NCI-H1436 (cell line): Measurements from ENCODE around the gene GNAT1.

ENCODE experiments used
- DNase-seq: peaks from one replicate; lab custom pipeline; 2025; lab: John Stamatoyannopoulos, UW

Gene GNAT1

GRCh38 chr3:50163572-50164455 lies 27.6 kb upstream of the GNAT1 start:
- DNase-seq = no peak

GRCh38 chr3:50164481-50164880 lies 26.9 kb upstream of the GNAT1 start:
- DNase-seq = no peak

DNA sequence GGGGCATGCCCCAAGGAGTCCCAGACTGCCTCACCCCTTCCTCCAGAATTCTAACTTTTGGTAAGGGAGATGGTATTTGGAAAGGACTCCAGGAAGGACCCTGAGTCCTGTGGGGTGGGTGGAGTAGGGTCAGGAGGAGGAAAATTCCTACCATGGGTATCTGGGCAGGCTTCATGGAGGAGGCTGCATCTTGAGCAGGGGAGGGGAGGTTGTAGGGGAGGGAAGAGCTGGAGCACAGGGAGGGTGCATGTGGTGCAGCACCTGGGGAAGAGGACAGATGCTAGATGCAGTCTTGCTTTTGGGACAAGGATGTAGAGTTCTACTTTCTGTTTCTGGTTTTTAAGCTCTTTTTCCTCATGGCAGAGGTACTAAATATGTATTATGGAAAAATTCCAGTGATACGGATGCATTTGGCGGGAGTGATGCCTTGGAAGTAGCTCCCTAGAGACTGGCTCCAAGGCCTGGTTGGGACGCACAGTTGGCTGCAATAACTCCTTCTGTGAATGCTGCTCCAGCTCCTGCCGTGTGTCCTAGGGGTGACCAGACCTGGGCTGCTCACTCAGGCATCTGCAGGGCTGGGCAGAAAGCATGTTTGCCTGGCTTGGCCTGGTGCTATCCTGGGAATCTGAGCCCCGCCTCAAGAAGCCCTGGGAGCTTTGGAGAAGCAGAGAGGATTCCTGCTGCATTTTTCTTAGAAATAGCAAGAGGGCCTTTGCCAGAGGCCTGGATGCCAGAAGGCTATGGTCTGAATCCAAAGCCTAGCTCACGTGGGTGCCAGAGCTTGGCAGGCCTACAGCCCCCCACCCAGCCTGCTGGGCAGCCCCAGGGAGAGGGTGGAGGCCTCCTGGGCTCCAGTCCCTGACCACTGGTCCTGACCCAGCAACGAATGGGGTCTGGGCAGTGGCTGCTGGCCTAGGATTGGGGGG lies 26.2 kb upstream of the GNAT1 start:
- no peak for DNase-seq

DNA sequence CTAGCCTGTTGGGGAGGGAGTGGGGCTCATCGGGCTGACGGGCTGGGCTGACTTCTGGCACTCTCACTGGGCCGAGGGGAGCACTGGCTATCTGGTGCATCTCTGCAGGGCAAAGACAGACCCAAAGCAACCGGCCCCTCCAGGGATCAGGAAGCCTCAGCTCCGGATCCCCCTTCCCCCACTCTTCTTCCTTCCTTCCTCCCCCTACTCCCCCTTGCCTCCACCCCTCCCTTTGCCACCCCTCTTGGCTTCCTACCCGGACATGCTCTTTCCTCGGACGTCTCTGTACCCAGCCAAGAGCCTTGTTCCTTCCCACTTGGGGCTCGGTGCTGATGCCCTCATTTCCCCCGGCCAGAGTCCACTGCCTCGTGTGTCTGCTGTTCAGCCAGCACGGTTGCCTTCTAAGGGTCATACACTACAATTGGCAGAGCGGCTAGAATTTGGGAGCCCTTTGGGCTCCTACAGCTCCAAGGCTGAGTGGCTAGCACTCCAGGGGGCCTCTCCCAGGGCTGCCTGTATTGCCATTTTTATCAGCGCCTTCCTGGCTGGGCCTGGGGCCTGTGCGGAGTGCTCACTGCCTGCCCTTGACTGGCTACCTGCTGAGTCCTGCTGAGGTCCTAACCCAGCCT lies 25.4 kb upstream of the GNAT1 start:
- DNase-seq = no peak

- no peak for DNase-seq
These were observed 24.8 kb upstream of the GNAT1 start for GRCh38 chr3:50166620-50167019.

- no peak for DNase-seq
These were observed 24.2 kb upstream of the GNAT1 start for GRCh38 chr3:50167069-50167840.

DNA sequence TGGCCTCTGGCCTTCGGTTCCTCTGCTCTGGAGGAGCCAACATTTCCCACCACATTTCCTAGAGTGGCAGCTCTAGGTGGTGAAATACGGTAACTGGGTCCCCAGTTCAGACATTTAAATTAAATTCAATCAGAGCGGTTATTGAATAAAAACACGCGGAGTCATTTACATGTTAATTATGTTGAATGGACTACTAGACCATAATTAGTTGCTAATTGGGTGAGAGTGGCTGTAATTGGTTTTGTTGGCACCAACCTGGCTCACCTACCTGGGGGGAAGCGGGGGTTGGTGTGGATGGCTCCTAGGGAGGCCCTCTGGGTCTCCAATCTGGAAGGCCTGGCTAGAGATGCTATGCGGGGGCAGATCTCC lies 23.6 kb upstream of the GNAT1 start:
- DNase-seq = no peak

DNA sequence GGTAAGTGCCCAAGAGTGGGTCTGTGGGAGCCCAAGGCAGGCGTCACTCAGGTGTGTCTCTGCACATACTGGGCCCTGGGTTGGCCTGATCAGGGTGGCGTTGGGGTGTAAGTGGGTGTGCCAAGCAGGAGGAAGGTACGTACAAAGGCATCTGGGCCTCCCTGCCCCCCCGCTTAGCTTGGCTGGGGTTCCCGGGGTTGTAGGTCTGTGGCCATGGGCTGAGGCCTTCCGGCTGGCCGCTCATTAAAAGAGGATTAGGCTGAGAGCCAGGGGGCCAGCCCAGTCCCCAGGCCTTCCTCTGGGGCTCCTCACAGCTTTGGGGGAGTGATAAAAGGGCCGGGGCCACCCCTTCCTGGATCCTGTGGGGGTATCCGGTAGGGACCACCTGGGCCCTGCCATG lies 23.0 kb upstream of the GNAT1 start:
- no peak for DNase-seq

DNA sequence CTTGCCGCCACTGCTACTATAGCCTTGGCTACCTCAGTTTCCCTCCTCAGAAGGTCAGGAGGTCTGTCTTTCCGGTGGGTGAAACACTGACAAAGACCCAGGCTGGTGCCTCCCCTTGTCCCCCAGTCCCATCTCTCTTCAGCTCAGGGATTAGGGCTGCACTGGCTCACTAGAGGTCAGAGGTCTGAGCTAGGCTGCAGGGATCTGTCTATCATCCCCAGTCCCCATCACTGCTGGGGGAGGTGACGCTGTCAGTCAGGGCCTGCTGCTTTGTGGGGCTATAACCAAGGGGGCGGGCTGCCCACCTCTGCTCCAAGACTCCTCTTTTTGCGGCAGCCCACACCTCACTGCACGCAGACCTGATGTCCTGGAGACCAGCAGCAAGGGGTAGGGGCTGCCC lies 22.6 kb upstream of the GNAT1 start:
- no peak for DNase-seq

DNA sequence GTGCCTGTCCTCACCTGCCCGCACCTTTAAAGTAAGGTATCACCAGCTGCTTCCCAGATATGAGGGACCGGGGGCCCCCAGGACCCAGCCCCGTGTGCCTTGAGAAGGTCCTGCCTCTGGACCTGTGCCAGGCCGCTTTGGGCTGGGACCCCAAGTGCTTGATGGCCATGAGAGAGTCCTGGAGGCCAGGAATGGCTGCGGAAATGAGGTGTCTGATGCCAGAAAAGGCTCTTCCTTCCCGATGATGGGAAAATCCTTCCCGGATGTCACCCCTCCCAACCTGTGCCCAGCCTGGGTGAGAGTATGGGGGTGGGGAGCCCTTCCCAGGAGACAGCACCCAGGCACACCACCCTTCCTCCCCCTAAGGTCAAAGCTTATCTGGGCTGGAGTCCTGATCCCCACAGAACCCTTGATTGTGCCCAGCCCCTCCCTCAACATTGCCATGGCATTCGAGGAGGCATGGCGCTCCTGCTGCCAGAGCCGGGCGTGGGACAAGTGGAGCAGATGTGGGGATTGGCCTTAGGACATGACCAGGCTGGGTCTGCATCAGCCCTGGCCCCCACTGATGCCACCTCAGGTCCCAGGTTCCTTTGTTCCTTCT lies 22.1 kb upstream of the GNAT1 start:
- no peak for DNase-seq

GRCh38 chr3:50169858-50170257 lies 21.6 kb upstream of the GNAT1 start:
- DNase-seq = no peak

DNA sequence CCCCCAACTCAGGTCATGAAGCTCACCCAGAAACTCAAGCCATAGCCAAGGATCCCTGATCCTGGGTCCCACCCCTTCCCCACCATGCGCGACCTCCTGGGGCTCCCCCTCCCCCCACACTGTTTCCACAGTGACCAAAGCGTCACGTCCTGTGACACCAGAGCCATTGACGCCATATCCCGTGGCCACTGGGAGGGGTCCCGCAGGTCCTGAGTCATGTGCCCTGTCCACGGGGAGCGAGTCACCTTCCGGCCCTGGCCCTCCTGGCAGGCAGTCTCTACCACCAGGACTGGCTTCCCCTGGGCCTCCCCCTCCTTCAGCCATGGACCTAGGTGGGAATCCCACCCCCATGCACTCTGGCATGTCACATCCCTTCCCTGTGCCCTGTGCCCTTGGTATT lies 20.7 kb upstream of the GNAT1 start:
- DNase-seq = no peak

- no peak for DNase-seq
These were observed 19.7 kb upstream of the GNAT1 start for GRCh38 chr3:50171540-50172301.

DNA sequence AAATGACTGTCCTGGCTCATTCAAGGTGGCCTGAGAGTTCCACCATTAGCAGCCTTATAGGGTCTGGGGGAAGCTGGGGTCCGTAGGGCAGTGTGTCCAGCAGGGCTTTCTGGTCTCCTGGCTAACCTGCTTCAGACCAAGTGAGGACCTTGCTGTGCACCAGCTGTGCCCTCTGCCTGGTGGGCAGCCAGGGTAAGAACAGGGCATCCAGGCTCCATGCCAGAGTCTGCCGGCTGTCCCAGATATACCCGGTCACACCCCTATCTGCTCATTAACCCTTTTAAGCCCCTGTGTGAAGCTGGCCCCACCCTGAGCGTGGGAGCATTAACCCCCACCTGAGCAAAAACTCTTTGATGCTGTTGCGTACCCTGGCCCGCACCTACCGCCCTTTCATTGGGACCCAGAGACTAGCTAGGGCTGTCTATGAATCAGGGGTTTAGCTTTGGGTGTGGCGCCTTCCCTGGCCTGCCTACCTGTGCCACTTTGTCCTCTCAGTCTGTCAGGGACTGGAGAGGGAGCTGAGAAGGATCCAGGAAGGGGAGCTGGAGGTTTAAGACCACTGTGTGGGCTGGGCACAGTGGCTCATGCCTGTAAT lies 18.7 kb upstream of the GNAT1 start:
- no peak for DNase-seq

DNA sequence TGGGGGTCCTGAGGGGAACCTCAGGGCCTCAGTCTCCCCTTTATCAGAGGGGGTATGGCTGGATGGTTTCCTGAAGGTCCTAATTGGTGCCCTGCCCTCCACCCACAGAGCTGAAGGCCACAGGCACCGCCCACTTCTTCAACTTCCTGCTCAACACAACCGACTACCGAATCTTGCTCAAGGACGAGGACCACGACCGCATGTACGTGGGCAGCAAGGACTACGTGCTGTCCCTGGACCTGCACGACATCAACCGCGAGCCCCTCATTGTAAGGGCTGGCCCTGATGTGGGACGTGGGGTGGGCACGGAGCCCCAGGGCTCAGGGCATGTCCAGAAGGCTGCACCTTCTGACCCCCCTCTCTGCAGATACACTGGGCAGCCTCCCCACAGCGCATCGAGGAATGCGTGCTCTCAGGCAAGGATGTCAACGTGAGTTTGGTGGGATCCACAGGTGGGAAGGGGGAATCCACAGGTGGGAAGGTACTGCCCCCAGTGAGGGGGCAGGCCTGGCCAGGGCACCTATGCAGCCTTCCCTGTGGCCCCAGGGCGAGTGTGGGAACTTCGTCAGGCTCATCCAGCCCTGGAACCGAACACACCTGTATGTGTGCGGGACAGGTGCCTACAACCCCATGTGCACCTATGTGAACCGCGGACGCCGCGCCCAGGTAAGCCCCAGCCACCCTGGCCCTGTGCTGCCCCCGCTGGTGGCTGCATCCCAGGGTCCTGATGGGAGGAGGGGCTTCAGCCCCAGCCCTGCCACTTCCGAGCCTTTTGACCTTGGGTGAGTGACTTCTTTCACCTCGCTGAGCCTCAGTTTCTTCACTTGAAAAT lies 17.5 kb upstream of the GNAT1 start:
- DNase-seq = no peak

GRCh38 chr3:50174517-50174895 lies 16.9 kb upstream of the GNAT1 start:
- no peak for DNase-seq

DNA sequence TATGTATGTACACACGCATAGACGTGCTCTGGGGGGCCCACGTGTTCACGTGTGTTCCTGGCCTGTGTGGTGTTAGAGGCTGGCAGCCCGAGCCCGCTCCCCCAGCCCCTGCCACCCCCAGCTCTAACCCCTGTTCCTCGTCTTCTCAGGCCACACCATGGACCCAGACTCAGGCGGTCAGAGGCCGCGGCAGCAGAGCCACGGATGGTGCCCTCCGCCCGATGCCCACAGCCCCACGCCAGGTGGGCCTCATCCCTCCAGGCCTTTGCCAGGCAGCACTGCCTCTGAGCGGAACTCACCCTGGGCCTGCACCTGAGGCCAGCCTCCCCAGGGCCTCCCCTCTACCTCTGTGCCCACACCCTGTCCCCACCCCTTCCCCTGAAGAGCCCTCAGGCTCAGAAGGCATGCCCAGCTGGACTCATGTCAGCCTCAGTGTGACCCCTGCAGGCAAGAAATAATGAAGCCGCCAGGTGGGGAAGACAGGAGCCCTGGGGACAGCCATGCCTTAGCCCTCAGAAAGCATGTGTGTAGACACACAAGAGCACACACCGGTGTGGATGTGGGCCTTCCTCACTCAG lies 16.4 kb upstream of the GNAT1 start:
- DNase-seq = no peak

GRCh38 chr3:50177346-50177745 lies 14.1 kb upstream of the GNAT1 start:
- no peak for DNase-seq

DNA sequence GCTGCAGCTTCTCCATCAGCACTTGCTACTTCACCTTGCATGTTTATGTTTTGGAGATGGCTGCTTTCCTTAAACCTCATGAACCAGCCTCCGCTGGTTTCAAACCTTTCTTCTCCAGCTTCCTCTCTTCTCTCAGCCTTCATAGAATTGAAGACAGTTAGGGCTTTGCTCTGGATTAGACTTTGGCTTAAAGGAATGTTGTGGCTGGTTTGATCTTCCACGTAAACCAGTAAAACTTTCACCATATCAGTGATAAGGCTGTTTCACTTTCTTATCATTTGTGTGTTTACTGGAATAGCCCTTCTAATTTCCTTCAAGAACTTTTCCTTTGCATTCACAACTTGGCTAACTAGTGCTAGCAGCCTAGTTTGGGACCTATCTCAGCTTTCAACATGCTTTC lies 11.7 kb upstream of the GNAT1 start:
- no peak for DNase-seq
